Measurements from ENCODE around the gene TBX2. TPM values are rescaled to one million over a fixed set of nuclear protein-coding genes. Genes with fewer than 3 reads are reported as not detected.

The TBX2 gene
- total RNA-seq, 1 donor from 2014 or later, result 42.4 TPM

DNA sequence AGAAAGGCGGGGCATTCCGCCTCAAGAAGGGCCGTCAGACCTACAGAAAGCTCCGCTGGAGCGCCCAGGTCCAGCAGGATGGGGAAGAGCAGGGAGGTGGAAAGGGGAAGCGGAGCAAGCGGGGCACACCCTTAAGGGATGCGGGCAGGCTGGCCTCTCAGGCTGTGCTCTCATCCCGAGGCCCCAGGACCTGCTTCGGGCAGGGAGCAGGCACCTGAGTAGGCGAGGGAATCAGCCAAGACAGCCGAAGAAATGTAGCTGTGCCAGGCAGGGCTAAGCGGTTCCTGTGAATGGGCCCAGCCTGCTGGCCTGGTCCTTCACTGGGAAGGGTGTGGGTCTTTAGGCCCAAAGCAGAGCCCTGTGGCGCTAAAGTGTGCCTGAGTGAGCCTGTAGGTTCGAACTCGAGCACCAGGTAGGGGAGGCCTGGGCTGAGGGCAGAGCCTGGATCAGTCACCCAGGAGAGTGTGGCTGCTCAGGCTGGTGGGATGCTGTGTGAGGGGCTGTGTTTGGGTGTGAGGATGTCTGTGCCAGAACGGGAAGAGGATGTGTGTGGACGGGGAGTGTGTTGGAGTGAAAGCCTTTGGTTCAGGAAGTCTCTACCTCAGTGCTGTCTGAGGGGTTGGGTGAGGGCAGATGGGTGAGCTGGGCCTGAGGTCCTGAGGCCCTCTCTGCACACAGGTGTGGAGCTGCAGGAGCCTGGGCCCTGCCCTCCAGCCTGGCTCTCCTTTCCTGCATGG is 55.8 kb downstream of the TBX2 start:
- no peak for DNase-seq (ENCODE audit: low spot score)
- intact Hi-C loops (cut with DNase I), result no loop called here
- ATAC-seq, result no peak

DNA sequence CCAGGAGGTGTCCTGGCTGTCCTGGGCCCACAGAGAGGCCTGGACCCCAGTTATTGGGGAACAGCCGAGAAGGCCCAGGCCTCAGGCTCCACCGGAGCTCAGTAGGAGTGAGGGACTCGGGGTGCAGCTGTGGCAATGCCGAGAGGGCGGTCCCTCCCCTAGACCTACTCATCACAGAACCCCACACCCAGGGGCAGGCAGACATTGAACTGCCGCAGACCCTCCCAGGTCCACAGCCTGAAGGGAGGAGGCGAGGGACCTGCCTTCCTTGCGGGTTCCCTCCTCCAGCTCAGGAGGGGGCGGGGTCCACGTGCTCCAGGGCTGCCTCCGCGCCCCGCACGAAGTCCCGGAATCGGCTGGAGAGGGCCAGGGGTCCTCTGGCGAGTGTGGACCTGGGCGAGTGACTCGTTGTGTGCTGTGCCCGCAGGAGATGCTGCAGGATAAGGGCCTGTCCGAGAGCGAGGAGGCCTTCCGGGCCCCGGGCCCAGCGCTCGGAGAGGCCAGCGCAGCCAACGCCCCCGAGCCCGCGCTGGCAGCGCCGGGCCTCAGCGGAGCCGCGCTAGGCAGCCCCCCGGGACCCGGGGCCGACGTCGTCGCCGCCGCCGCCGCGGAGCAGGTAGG is 56.5 kb downstream of the TBX2 start:
- intact Hi-C loops (cut with DNase I), result no loop called here

DNA sequence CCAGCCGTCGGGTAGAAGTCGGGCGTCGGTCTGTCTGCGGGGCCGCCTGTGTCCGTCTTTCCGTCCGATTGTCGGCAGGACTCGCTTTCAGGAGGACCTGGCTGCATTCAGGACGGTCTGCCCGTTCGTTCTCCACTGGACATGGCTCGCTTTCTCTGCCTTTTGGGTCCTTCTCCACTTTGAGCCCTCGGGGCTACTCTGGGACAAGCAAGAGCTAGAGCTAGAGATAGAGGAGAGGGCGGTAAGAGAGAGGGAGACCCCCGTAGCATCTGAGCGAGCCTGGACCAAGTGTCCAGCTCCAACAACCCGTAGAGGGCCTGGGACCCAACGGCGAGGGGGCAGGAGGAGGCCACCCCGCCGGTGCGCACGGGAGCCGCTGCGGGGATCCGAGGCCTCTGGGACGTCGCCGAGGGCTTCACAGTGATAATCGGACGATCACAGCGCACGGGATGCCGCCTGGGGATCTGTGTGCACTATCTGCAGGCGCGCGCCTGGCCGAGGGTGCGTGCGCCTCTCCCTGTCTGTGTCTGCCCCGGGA is 57.1 kb downstream of the TBX2 start:
- no peak for DNase-seq (ENCODE audit: low spot score)
- no peak for ATAC-seq
- intact Hi-C loops (cut with DNase I), result no loop called here

More for the DNA sequence above, 56.5 kb downstream of the TBX2 start:
- no peak for DNase-seq (ENCODE audit: low spot score)
- no peak for ATAC-seq

DNA sequence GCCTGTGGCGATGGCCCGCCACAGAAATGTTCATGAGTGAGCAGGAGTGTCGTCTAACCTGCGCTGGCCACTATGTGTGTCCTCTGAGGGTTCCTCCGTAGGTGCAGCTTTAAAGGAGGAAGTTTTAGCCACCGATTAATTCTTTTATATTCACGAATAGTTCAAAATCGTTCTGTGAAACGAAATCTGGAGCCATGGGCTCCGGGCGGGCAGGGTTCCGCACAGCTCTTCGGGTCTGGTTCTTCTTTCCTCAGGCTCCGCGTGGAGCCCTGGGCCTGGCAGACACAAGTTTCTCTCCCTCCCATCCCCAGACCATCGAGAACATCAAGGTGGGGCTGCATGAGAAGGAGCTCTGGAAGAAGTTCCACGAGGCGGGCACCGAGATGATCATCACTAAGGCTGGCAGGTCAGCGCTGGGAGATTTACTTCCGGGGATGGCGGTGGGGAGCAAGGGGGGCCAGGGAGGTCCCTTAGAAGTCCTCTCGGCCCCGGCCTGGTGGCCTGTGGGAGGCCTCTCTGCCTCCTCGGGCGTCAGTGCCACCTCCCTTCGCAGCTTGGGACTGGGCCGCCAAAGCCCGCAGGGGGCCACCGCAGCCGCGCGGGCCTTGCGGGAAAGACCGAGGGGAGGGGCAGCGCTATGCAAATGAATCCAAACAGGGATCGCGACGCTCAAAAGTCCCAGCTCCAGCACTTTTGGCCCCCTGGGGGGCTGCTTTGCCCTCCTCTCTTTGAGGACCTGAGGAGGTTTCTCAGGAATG is 57.8 kb downstream of the TBX2 start:
- ATAC-seq (no peak), DNase-seq (ENCODE audit: low spot score) (no peak)
- intact Hi-C loops (cut with DNase I), result no loop called here

DNA sequence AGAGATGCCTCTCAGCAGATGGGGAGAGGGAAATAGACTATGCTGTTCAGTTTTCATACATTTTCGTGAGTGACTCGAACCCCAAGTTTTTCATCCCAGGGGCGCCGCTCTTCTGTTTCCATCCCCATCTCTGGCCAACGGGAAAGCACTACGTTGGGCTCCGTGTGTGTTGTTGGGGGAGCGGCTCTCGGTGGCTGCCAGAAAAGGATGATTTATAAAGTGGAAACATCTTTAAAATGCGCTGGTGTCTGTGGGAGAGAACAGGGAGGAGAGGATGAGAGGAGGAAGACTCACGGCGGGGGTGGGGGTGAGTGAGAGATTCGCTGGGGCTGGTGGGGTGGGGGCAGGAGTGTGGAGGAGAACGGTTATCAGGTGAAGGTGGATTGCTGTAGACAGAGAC is 58.4 kb downstream of the TBX2 start:
- no peak for ATAC-seq
- DNase-seq (ENCODE audit: low spot score), result no peak
- intact Hi-C loops (cut with DNase I), result no loop called here

DNA sequence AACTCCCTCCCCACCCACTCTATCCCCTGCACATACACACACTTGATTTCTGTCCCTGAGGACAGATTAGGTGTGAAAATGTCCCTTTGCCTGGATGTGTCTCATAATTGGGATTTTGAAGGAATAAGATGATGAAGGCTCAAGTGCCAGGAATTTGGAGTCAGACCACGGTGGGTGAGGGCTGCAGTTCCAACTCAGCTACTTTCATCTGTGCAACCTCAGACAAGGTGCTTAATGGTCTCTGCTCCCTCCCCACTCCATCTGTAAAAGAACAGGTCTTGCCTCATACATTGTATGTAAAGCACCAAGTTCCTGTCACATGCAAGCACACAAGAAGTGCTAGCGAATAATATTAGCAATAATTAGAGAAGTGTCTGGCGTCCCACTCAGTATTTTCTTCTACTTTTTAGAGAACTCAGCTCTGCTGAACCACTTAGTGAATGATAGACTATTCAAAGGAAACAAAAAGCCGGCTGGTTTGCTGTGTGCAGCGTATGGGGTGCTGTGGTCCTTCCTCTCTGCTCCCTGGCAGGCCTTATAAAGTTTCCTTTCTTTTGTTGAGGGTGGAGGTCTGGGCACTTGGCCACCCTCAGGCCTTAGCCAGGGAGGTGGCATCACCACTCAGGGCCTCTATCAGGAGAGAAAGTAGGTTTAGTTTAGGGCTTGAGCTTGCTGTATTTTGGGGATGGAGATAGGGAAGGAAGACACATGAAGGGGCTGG is 58.9 kb downstream of the TBX2 start:
- ATAC-seq (no peak), DNase-seq (ENCODE audit: low spot score) (peak; percentile 10)
- intact Hi-C loops (cut with DNase I), result no loop called here

Other genes with a start within 250 kb of the TBX2 start
- not detected for gene TBX4, start 52.6 kb downstream of the TBX2 start, total RNA-seq
- not detected for gene NACA2, start 191.4 kb downstream of the TBX2 start, total RNA-seq

Measured in sciatic nerve (tissue), 2 donors.